ENCODE data around the gene ADCY4. TPM values are rescaled to one million over a fixed set of nuclear protein-coding genes. Genes with fewer than 3 reads are reported as not detected.
A peak's percentile ranks its signal among the peaks of the same experiment; 100 is the strongest.

The ADCY4 gene
- total RNA-seq, 4 donors from 2014 or later, result 9.7 to 144 (median 45.6) TPM

DNA sequence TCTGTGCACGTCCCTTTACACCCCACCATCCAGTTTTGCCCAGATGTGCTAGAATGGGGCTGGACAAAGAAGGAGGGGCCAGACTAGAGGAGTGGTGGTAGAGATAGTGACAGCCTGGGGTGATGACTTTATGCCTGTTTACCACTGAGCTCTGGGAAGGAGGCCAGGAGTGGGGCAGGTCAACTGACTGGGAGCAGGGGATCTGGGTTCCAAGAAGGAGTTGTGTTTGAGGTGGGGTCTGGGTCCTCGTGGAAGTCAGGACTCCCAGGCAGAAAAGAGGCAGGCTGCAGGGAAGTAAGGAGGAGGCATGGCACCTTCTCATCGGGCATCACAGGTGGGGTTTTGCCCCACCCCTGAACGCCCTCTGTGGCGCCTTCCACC lies 24.6 kb downstream of the ADCY4 start:
- DNase-seq (ENCODE audit: low spot score) (no peak), ATAC-seq (ENCODE audit: low FRiP score) (no peak)
- TF ChIP-seq, protein P1, sequence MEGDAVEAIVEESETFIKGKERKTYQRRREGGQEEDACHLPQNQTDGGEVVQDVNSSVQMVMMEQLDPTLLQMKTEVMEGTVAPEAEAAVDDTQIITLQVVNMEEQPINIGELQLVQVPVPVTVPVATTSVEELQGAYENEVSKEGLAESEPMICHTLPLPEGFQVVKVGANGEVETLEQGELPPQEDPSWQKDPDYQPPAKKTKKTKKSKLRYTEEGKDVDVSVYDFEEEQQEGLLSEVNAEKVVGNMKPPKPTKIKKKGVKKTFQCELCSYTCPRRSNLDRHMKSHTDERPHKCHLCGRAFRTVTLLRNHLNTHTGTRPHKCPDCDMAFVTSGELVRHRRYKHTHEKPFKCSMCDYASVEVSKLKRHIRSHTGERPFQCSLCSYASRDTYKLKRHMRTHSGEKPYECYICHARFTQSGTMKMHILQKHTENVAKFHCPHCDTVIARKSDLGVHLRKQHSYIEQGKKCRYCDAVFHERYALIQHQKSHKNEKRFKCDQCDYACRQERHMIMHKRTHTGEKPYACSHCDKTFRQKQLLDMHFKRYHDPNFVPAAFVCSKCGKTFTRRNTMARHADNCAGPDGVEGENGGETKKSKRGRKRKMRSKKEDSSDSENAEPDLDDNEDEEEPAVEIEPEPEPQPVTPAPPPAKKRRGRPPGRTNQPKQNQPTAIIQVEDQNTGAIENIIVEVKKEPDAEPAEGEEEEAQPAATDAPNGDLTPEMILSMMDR (IDR thresholded peaks at IDR 0.05), result no peak

DNA sequence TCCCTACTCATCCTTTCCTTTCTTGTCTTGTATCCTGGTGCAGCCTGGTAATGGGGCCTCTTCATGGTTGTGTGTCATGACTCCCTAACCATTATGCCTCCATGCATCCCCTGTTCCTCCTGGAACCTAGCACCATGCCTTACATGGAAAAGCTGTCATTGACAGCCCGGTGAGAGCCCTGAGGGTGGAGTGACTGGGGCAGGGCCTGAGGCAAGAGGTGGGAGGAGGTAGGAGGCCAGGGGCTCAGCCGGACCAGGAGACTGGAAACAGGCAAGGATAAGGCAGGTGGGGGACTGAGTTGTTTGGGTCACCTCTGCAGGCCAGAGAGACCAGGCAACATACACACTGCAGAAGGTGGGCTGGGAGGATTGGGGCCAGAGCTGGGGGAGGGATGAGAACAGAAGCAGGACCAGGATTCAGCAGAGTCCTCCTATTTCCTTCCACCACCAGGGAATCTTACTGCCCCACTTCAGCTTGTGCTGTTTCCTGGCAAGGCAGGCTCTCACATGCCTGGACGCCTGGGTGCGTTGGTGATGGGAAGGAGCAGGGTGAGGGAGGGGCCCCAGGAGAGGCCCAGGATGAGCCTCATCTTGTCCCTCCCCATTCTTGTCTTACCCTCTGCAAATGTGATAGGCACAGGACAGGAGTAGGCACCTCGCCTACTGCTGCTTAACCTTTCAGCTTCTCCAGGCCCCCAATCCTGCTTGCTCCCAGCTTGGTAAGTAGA lies 25.2 kb downstream of the ADCY4 start, which contains the start of gene LTB4R2:
TSS of gene LTB4R2 (plus strand) at position 603 of the 727 bp plus-strand sequence. CDS start 525 bp downstream, outside the sequence.
- DNase-seq (ENCODE audit: low spot score) (no peak), ATAC-seq (ENCODE audit: low FRiP score) (no peak)
- TF ChIP-seq, protein P1 (IDR thresholded peaks at IDR 0.05), result no peak

DNA sequence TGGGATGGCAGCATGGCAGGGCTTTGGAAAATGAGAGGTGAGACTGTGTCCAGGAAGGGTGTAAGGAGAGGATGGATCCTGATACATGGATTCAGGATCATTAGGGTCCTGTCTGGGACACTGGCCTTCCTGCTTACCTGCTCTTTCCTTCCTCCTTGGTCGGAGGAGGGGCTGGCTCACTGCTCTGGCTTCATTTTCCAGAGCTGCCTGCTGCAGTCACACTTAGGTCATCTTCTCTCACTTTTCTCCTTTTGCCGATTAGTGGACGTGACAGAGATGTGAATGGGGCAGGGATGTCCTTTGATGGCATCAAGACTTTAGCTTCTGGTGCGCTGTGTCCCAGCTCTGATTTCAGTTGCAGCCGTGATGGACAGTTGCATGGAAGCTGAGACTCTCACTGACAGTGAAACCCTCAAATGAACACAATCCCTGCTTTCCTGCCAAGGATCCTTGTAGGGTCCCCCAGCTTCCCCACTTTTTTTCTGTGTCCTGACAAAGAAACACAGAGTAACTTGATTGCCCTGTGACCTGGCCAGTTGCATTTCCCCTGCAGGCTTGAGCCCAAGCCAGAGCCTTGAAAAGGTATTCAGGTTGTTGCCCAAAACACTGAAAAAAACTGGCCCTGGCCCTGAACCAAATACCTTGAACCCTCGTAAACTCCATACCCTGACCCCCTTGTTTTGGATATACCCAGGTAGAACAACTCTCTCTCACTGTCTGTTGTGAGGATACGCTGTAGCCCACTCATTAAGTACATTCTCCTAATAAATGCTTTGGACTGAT lies 26.3 kb downstream of the ADCY4 start:
- no peak for ATAC-seq (ENCODE audit: low FRiP score)
- TF ChIP-seq, protein P1 (IDR thresholded peaks at IDR 0.05), result no peak
- no peak for DNase-seq (ENCODE audit: low spot score)

DNA sequence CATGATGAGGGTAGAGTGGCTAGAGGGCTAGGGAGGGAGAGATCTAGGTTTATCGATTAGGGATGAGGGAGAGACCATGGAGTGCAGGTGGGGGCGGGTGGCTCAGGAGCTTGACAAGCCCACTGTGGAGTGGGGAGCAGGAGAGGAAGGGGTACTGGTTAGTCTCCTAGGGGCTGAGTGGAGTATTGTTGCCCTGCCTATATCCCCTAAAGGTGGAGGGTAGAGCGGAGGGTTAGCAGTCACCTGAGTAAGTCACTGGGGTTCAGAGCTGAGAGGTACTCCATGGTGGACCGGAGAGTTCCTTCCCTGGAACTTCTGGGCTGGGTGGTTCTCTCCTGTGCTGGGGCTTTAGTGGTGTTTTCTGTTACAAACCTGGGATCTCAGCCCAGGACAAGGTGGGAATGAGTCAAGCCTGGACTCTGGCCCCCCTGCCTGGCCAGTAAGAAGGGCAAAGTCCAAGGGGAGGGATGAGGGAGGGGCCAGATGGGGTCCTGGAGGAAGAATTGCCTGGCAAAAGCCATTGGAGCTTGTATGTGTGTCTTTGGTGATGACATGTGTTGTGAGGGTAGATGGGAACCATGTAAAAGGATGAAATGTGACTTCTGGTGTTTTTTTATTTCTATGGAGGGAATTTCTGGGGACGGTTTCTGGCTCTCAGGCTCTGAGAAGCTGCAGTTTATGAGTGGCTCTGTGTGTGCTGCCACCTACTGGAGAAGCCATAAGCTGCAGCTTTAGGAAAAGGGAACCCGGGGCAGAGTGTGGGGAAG lies 27.1 kb downstream of the ADCY4 start, which contains the start of gene CIDEB:
TSS of gene CIDEB (minus strand) at position 403 of the 767 bp plus-strand sequence. CDS start at position 284, 119 bp downstream.
- ATAC-seq (ENCODE audit: low FRiP score) (peak; percentile 33), DNase-seq (ENCODE audit: low spot score) (peak; percentile 60)
- TF ChIP-seq, protein P1 (IDR thresholded peaks at IDR 0.05), result peak in 1 of 3 donors; percentile 19

DNA sequence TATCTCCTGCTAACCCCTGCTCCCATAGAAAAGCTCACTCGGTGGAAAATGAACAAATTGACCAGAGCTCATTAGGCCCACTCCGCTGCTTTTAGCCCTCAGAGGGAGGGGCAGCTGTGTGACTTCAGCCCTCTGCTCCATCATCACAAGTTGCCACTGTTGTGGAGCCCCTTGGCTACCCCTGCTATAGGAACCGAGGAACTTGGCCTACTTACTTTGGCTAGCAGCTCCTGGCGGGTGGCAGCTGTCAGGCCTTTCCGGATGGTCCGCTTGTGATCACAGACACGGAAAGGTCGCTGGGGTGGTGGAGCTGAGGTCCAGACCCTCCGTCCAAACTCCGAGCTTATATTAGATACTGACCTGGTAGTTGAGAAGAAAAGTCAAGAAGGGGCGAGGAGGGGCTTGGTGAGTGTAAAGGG lies 27.7 kb downstream of the ADCY4 start:
- TF ChIP-seq, protein P1 (IDR thresholded peaks at IDR 0.05), result no peak
- no peak for DNase-seq (ENCODE audit: low spot score)
- no peak for ATAC-seq (ENCODE audit: low FRiP score)

DNA sequence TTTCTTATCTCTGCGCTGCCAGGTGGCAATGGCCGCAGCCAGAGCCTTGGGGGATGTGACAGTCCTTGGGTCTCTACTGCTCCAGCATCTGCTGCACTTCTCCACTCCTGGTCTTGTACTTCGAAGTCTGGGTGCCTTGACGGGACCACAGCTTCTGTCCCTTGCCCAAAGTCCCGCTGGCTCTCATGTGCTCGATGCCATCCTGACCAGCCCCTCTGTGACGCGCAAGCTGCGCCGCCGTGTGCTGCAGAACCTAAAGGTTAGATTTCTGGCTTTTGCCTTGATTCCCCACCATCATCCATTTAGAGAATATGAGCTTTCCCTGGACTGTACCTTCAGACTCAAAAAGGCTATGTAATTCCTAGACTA lies 30.9 kb downstream of the ADCY4 start:
- TF ChIP-seq, protein P1 (IDR thresholded peaks at IDR 0.05), result no peak
- no peak for ATAC-seq (ENCODE audit: low FRiP score)
- no peak for DNase-seq (ENCODE audit: low spot score)
